GM18498 (cell line): Measurements from ENCODE around the gene BANP.
"Not testable (repeated sequence)": the region's sequence is repeated elsewhere in the genome, so short reads cannot be mapped to it uniquely, and the experiment has no call there.

Experiments
- ATAC-seq: cut with Tn5 transposase; IDR thresholded peaks from one replicate; pipeline ENCODE4 v1.9.1; 2021; ENCODE audit warnings: mild to moderate bottlenecking, moderate library complexity; ENCODE audit not compliant: unreplicated experiment

The BANP gene

DNA sequence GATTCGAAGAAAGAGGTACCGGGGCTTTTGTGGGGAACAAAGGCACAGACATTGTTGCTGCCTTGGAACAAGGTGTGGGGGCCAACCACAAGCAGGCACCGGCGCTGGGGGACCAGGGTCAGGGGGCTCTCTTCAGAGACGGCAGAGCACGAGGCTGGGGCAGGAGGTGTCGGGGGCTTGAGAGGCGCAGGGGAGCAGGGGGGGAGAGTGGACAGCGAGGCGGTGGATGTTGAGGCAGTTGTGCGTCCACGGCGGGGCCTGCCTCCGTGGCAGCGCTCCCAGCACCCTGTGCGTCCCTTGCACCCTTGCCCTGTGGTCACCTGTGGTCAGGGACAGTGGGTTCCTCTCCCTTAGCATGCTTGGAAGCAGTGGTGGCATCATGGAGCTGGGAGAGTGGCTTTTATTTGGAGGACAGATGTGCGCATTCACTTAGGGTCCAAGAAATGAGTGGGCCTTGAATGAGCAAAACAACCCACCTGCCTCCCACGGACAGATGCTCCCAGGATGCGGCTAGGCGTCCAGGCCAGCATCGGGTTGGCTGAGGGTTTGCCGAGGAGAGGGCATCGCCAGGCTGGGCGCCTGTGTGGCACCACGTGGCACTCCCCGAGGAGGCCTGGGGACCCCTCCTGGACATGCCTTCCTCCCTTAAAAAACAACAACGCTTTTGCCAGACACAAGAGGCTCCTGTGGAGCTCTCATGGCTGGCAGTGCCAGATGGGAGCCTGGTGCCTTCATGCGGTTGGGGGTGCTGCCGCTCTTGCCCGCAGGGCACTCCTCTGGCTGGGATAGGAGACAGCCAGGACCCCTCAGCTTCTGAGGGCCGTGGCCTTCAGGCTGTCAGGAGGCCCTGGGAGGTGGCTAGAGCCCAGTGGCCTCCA is 113.0 kb downstream of the BANP start:
- ATAC-seq, result no peak

DNA sequence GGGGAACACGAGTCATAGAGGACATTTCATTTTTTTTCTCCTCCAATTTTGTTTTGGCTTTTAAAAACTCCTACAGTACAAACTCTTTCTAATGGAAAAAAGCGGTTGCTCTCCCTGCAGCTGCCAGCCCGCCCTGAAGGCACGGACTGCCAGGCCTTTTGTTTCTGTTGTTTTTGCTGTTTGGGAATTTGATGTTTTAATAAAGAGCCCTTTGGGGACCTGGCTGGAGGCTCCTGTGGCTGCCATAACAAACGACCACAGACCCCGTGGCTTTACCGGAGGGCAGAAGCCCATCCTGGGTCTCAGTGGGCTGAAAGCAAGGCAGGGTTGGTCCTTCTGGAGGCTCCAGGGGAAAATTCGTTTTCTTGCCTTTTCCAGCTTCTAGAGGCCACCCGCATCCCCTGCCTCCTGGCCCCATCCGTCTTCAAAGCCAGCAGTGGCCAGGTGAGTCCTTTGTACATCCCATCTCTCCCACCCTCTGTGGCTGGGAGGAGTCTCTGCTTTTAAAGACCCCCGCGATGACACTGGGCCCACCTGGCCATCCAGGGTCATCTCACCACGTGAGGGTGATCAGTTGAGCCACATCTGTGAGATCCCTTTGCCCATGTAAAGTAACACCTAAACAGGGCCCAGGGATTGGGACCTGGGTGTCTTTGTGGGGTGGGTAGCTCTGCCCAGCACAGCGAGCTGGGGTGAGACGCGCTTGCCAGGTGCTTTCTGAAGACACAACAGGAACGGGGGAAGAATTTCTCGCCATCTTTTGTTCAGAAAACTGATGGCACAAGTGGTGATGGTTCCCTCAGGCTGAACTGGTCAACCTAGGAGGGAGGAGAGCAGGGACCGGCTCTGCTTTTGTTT is 113.9 kb downstream of the BANP start:
- no peak for ATAC-seq

DNA sequence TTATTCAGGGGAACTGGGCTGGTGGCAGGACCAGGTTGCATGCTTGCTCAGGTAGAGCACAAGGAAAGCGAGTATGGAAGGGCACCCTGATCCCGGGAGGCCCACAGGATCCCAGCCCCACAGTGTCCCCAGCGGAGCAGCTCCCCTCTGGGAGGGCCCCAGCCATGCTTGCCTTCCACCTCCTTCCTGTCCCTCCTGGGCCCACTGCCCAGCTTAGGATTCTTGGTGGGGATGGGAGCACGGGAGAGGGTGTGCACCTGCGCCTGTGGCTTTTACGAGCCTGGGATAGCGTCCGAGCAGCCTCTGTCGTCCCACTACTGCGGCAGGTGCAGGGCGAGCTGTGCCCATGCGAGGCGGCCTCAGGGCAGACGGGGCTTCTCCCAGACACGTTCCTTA is 114.5 kb downstream of the BANP start:
- ATAC-seq, result no peak

DNA sequence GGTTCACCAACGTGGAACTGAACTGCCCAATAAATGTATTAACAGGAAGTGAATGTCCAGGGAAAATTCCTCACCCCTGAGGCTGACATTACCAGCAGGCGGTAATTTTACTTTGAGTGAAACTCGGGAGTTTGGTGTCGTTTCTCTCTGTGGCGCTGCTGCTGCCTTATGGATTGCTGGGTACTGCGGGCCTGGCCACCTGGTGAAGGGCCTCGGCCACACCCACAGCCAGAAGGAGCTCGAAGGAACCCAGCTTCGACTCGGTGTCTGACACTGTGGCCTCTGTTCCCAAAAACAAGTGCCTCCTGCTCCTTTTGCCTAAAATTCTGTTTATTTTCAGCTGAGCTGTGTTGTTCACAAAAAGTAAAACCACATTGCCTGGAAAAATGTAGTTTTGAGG is 115.0 kb downstream of the BANP start:
- ATAC-seq, result no peak

DNA sequence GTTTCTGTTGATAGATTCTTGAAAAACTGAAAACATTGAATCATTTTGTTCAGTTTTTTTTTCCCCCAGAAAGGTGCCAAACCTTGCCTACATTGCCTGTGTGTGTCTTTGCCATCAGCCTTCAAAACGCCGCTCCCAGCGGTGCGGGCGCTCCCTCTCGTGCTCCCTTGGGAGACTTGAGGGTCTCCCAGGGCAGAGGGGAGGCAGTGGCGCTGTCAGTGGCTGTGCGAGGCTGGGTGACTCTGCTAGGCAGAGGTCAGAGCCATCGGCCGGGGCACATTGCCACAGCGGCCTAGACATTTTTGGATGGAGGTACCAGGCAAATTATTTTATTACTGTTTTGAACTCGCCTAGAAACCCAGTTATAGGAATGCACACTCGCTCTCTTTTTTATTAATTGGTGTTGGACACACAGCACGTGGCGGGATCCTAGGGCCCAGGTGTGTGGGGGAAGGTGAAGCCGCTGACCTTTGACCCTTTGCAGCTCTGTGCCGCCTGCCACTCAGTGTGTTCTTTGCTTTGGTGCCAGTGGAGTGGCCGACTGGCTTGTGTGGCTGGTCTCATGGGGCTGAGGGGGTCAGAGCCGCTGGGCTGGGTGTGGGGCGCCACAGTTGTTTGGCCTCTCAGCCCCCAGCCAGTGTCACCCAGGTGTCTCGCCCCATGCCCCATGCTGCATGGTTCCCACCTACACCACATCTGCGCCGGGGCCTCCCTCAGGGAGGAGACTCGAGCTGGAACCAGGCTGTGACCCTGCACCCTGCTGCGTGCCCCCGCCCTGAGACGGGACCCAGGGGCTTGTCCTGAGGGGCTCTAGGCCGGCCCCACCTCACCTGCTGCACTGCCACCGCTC is 115.7 kb downstream of the BANP start:
- ATAC-seq, result no peak

DNA sequence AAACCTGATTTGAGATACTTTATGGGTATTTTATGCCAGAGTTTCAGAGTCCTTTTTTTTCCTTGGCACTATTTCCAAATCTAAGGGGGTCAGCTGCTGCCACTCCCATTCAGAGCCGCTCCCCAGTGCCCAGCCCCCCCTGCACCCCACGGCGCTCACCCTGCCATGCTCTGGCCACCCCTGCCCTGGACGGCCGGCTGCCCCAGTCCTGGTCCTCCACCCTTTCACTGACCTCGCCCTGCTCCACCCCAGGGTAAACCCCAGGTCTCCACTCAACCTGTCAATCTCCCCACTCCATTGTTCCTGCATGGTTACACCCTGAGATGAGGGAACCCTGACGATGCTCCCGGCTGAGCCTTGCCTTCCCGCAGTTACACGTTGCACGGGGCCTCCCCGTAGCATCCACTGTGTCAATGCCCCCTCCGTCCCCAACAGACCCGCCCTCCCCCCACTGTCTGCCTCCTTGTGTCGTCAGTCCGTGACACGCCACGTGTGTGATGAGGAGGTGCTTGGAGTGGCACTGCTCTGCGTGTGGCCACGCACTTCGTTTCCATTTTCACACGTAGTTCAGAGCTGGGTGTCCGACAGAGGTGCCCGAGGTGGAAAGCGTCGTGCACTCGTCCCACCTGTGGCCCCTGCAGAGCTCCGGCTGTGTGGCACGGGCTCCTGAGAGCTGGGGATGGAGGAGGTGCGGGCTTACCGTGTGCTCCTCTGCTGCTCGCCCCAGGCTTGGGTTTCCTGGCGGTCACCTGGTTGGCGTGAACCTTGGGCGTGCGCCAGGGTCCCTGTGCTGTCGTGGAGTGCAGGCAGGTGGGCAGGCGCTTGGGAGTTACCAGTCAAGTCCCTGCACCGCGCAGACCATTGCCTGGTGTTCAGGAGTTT is 116.5 kb downstream of the BANP start:
- no peak for ATAC-seq

DNA sequence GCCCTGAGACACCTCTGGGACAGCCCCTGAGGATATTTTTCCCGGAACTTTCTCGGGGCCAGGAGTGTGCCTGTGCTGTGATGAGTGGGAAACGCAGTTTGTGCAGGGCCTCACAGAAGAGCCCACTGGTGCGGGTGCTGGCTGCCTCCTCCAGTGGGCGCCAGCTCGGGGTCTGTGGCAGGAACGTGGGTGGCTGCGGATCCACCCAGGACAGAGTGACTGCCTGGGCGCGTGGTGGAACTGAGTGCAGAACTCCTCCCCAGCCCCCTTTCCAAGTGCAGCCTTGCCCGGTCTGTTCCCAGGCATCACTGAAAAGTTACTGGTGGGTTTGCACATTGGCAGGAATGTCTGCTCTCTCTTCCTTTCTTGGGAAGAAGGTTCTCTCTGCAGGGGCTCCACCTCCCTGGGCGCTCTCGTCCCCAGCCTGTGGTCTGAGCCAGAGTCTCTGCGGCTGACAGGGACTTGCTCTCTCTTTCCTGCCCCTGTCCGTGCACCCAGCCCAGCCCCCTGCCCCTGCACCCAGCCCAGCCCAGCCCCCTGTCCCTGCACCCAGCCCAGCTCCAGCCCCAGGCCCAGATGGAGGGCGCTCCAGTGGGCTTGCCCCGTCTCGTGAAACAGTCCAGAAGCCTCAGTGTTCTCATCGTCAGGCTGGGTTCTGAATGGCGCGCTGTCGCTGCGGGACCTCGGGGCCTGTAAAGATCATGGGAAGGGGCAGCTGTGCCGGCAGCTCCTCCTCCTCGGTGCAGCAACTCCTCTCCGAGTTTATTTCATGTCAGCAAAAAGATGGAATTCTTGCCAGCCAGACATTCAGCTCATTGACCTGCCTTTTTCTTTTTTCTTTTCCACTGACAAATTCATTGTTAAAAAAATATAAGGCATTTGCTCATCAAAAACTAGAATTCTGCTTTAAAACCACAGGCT is 117.5 kb downstream of the BANP start:
- ATAC-seq, result no peak

DNA sequence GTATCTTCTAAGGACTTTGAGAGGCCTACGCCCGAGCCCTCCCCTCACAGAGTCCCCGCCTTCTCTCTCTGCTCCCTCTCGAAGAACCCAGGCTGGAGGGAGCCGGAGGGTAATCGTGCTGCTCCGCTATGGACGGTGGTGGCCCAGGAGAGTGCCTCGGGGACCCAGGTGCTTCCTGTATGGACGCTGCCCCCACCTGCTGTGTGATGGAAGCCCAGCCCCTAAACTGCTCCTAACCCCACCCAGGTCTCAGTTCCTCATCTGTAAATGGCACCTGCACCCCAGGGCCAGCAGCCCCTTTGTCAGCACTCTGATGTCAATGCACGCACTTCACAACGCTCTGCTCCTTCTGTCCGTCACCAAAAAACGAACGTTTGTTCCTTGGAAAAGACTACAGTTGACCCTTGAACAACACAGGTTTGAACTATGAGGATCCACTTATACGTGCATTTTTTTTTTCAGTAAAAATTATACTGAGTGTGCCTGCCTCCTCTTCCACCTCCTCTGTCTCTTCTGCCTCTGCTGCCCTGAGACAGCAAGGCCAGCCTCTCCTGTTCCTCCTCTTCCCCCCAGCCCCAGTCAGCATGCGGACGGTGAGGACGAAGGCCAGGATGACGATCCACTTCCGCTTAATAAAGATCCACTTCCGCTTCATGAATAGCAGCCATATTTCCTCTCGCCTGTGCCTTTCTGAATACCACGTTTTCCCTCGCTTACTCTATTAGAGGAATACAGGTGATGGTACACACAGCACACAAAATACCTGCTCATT is 118.3 kb downstream of the BANP start:
- ATAC-seq, result peak; percentile 86

DNA sequence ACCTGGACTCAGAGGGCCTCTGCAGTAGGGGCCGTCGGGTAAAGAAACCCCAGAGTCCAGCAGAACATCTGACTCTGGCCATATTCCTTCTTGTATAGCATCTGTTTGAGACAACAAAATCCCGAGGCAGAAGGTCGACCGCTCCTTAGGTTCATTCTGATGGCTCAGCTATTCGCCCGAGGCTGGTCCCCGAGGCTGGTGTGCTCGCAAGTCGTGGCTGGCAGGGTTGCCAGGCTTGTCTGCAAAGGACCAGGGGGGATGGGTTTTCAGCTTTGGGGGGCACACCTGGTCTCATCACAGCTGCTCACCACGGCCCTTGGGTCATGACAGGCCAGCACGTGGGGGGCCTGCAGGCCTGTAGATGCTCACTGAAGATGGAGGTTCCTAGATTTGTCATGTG is 119.1 kb downstream of the BANP start:
- ATAC-seq, result no peak

DNA sequence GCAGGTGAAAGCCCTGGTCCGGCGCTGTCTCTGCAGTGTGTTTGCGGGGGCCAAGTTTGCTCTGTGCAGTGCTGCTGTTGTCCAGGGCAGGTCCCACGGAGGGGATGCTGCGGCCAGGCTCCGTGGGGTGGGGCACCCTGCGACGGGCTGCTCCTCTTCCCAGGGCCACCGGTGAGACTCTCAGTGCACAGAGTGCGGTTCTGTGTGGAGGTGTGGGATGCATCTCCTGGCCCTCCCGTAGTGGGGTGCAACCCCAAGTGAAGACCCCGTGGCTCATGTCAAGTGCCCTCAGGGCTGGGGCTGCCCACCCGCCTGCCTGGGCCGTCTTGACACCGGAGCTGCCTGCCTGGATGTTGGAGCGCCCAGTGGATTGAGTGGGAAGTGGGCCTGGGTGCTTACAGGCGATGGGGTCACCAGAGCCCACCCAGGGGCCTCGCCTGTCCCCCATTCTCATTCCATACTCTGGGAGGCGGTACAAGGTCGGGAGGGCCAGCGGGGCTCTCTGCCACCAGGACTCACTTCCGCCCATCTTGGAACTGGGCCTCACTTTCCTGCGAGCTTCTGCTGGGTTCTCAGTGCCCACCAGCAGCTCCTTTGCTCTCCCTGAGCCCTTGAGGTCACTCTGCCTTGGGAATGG is 119.9 kb downstream of the BANP start:
- no peak for ATAC-seq

DNA sequence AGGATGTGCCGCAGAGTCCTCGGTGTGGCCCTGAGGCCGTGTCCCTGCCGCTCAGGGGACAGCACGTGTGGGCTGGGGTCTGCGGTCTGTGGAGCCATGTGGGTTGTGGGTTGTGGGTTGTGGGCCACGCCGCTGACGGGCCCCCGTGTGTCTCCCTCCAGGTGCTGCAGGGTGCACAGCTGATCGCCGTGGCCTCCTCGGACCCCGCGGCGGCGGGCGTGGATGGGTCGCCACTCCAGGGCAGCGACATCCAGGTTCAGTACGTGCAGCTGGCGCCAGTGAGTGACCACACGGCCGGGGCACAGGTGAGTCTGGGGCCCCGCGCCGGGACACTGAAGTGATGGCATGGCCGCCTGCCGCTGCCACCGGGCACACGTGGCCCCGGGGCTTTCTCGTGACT is 120.7 kb downstream of the BANP start:
- no peak for ATAC-seq

DNA sequence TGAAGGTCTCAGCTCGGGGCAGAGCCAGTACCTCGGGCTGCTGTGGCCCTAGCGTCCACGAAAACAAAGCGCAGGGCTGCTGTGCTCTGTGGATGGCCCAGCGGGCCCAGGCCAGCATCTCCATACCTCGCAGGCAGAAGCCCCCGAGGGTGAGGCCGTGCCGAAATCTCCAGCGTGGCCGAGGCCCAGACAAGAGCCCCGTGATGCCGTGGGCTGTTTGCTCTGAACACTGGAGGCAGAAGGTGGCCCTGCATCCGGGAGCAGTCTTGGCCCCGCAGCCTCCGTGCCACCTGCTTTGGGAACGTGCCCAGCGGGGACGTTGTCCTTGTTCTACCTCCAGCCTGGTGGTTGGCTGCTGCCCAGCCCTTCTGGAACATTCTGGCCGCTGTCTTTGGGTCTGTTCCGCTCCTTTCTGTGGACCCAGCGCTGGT is 121.4 kb downstream of the BANP start:
- no peak for ATAC-seq

DNA sequence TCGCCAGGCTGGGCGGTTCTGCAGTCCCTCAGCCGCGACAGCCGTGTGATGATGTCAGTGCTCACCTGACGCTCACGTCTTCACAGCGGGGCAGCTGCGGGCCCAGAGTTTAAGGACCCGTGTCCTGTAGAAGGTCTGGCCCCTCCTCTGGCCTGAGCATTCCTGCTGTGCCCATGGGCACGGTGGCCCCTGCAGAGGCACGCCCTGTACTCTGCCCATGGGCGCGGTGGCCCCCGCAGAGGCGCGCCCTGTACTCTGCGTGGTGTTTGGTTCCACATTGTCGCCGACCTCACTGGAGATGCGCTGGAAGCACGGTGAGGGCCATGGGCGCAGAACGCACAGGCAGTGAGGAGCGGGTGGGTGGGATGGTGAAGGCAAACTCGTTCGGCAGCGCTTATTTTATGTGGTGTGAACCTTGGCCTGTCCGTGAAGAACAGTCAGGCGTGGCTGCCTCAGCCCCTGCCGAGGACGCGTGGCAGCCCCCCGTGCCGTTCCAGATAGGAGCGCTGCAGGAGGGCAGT is 122.0 kb downstream of the BANP start:
- no peak for ATAC-seq

DNA sequence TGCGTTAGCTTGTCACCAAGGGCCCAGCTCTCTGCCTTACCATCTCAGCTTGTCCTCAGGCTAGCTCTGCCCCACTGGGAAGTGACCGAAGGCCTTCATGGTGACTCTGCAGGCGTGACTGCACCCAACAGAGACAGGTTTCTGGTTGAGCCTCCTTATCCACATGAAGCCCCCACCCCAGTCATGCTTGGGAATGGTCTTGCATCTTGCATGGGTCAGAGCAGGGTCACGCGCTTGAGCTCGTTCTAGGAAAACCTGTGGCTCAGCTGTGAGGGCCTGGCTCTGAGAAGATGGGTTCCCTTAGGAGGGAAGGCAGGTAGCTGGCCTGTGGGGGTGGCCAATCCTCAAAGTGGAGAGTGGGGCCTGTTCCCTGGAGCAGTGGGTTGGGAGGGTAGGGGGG is 122.8 kb downstream of the BANP start:
- ATAC-seq, result no peak

DNA sequence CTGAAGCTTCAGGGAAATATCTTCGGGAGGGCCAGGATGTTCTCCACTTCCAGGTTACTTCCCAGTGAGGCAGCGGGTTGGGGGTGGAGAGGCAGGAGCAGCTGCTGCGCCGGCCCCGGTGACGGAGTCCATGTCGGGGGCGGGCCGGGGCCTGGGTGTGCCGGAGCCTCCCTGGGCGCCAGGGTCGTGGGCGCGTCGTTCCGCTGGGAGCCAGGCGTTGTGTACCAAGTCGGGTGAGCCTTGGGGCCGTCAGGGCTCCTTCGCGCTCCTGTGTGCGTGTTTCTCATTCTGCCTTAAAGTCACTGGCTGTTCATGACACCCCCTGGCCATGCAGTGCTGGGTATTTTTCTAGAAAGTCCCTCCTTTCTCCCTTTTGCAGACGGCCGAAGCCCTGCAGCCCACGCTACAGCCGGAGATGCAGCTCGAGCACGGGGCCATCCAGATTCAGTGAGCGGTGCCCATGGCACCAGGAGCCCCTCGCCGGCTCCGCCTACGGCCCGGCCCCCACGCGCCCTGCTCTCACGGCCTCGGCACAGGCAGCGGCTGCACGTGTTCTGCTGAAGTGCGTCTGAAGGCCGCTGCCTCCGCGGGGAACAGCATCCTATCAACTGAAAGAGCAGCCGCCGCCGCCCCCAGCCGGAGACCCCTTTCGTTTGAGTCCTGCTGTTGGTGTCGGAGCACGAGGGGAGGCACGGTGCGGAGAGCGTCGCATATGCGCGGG is 125.1 kb downstream of the BANP start:
- no peak for ATAC-seq

DNA sequence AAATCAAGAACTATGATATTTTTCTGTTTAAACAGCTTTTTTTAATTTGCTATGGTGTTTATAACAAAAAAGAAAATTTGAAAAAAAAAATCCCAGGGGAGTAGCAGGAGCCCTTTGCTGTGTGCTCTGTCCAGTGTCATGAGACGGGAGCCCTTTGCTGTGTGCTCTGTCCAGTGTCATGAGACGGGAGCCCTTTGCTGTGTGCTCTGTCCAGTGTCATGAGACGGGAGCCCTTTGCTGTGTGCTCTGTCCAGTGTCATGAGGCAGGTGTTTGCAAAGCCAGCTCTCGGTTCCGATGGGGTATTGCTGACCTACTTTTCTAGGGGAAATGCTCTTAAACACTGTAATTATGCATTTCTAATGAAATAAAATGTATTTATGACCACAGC is 125.7 kb downstream of the BANP start:
- not testable (repeated sequence) for ATAC-seq
